Hepatocyte (in vitro differentiated cells): ENCODE data around the gene IGSF8. TPM values are rescaled to one million over a fixed set of nuclear protein-coding genes. Genes with fewer than 3 reads are reported as not detected.

Experiments used
- DNase-seq: peaks from one replicate; pipeline ENCODE4 v3.0.0-alpha.2; 2016; ENCODE audit warnings: low spot score
- H2AFZ ChIP-seq: fragments of 200-600 bp; sonication (generic); 2 replicates; pipeline ENCODE4 v1.6.0; 2016; ENCODE audit warnings: antibody characterized with exemption, mild to moderate bottlenecking
- H3K27ac ChIP-seq: fragments of 200-600 bp; sonication (generic); 2 replicates; pipeline ENCODE4 v1.5.1; 2016; ENCODE audit warnings: mild to moderate bottlenecking
- H3K27me3 ChIP-seq: fragments of 200-600 bp; sonication (generic); 2 replicates; pipeline ENCODE4 v1.6.1; 2016
- H3K36me3 ChIP-seq: fragments of 200-600 bp; sonication (generic); replicated peaks from 2 replicates; pipeline ENCODE4 v1.5.1; 2016; ENCODE audit warnings: low read depth; ENCODE audit not compliant: insufficient read depth
- H3K4me1 ChIP-seq: fragments of 200-600 bp; sonication (generic); 2 replicates; pipeline ENCODE4 v1.5.1; 2016; ENCODE audit warnings: mild to moderate bottlenecking, moderate library complexity; ENCODE audit not compliant: insufficient read depth
- H3K4me2 ChIP-seq: fragments of 200-600 bp; sonication (generic); 2 replicates; pipeline ENCODE4 v1.6.0; 2016
- H3K4me3 ChIP-seq: fragments of 200-600 bp; sonication (generic); 2 replicates; pipeline ENCODE4 v1.5.1; 2016; ENCODE audit warnings: mild to moderate bottlenecking
- H3K79me2 ChIP-seq: fragments of 200-600 bp; sonication (generic); 2 replicates; pipeline ENCODE4 v1.6.0; 2017; ENCODE audit warnings: mild to moderate bottlenecking
- H3K9me2 ChIP-seq: fragments of 200-600 bp; sonication (generic); replicated peaks from 2 replicates; pipeline ENCODE4 v1.6.0; 2017; ENCODE audit warnings: mild to moderate bottlenecking; ENCODE audit not compliant: insufficient read depth
- H3K9me3 ChIP-seq: fragments of 200-600 bp; sonication (generic); 2 replicates; pipeline ENCODE4 v1.5.1; 2016; ENCODE audit warnings: low read depth, mild to moderate bottlenecking
- H4K20me1 ChIP-seq: fragments of 200-600 bp; sonication (generic); 2 replicates; pipeline ENCODE4 v1.6.0; 2016; ENCODE audit warnings: mild to moderate bottlenecking; ENCODE audit not compliant: insufficient read depth, poor library complexity, severe bottlenecking
- EZH2 ChIP-seq: fragments of 200-600 bp; sonication (generic); IDR thresholded peaks from 2 replicates; pipeline ENCODE4 v1.6.1; 2016; ENCODE audit warnings: antibody characterized with exemption, mild to moderate bottlenecking, borderline replicate concordance
- EZH2phosphoT487 ChIP-seq: fragments of 200-600 bp; sonication (generic); IDR thresholded peaks from one replicate; pipeline ENCODE4 v1.6.1; 2018; ENCODE audit warnings: antibody characterized with exemption, mild to moderate bottlenecking, low read depth, moderate library complexity; ENCODE audit not compliant: unreplicated experiment, severe bottlenecking
- WGBS: methylation state at CpG from one replicate; pipeline ENCODE4 v1.1.6; 2016; ENCODE audit warnings: low lambda C conversion rate; ENCODE audit errors: missing lambda C conversion rate; 5-methylcytosine and 5-hydroxymethylcytosine counted together
- polyA plus RNA-seq: library from polyadenylated mRNA; unstranded; fragments of >200 nt; fragmentation: Nextera tagmentation; extraction: Ambion mirVana; gene quantifications from 2 replicates; pipeline ENCODE4 v1.2.1, GENCODE V29; 2016
- total RNA-seq: library from RNA; depleted of rRNA; stranded (reverse); fragments of >200 nt; gene quantifications from 2 replicates; pipeline ENCODE4 v1.2.3, GENCODE V29; 2014
- TF ChIP-seq, protein P1 (sequence below): fragments of 200-600 bp; sonication (generic); IDR thresholded peaks from 2 replicates; pipeline ENCODE4 v1.5.1; 2016; ENCODE audit warnings: antibody characterized with exemption, mild to moderate bottlenecking; ENCODE audit not compliant: poor library complexity

Gene IGSF8
- total and polyA plus RNA-seq, 2 experiments from 2014 or later: 36.8 to 54.1 TPM

DNA sequence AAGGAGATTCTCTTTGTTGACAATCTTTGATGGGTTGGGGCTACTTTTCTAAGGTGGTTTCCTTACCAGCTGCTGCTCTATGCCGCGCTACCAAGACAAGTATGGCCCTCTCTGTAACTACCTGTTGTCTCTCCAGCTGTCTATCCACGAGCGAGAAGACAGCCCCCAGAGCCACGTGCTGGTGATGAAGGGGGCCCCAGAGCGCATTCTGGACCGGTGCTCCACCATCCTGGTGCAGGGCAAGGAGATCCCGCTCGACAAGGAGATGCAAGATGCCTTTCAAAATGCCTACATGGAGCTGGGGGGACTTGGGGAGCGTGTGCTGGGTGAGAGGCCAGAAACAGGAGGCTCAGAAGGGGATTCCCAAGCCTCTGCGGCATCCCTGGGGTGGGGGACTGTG, 31.5 kb upstream of the IGSF8 start:
- TF ChIP-seq, protein P1, sequence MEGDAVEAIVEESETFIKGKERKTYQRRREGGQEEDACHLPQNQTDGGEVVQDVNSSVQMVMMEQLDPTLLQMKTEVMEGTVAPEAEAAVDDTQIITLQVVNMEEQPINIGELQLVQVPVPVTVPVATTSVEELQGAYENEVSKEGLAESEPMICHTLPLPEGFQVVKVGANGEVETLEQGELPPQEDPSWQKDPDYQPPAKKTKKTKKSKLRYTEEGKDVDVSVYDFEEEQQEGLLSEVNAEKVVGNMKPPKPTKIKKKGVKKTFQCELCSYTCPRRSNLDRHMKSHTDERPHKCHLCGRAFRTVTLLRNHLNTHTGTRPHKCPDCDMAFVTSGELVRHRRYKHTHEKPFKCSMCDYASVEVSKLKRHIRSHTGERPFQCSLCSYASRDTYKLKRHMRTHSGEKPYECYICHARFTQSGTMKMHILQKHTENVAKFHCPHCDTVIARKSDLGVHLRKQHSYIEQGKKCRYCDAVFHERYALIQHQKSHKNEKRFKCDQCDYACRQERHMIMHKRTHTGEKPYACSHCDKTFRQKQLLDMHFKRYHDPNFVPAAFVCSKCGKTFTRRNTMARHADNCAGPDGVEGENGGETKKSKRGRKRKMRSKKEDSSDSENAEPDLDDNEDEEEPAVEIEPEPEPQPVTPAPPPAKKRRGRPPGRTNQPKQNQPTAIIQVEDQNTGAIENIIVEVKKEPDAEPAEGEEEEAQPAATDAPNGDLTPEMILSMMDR: no peak
- TF ChIP-seq EZH2 (no peak), EZH2phosphoT487 (no peak)
- H3K4me2 ChIP-seq: no peak overlapping the region
- no peaks in the 10 kb centered on the region for H3K9me3 ChIP-seq
- H2AFZ ChIP-seq: no peak overlapping the region
- peaks cover 6% of the 10 kb centered on the region for H3K4me1 ChIP-seq
- no peaks in the 10 kb centered on the region for H4K20me1 ChIP-seq
- H3K36me3 ChIP-seq: no peaks in the 10 kb centered on the region
- no peaks in the 10 kb centered on the region for H3K79me2 ChIP-seq
- H3K9me2 ChIP-seq: no peaks in the 10 kb centered on the region
- no peak for DNase-seq
- WGBS: 94% methylated on average over 11 of the region's 11 CpGs
- no peaks in the 10 kb centered on the region for H3K27me3 ChIP-seq
- H3K4me3 ChIP-seq: no peak overlapping the region
- H3K27ac ChIP-seq: no peak overlapping the region

DNA sequence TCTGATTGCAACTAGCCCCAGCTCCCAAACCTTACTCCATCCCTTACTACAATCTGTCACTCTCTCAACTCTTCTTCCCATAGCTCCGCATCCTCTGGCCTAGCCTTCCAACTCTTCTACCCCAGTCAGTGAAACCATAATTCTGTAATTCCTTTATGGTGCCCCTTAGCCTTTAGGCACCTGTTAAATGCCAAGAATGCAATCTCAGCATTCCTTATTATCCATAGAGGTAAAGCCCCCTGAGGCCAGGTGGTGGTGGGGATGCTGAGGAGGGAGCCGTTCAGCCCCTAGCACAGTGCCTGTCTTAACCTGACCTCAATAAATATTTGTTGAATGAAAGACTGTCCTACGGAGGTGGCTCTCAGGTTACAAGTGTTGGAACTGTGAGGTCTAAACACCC, 31.1 kb upstream of the IGSF8 start:
- WGBS: 76% methylated on average over 3 of the region's 3 CpGs
- Histone ChIP-seq H3K27me3 (no peaks in the 10 kb centered on the region), H3K4me3 (no peak overlapping the region)

DNA sequence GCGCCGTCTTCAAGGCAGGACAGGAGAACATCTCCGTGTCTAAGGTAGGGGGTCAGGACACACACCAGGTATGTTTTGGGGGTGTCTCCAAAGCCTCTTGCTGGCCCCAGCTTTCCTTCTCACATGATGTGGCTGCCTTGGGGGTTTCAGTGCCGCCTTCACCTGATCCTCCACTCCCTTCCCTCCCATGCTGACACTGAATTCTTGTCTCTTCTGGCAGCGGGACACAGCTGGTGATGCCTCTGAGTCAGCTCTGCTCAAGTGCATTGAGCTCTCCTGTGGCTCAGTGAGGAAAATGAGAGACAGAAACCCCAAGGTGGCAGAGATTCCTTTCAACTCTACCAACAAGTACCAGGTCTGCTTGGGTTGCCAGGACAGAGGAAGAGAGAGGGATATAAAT, 30.6 kb upstream of the IGSF8 start:
- Histone ChIP-seq H3K9me2 (no peaks in the 10 kb centered on the region), H3K27me3 (no peaks in the 10 kb centered on the region), H3K79me2 (no peaks in the 10 kb centered on the region), H3K9me3 (no peaks in the 10 kb centered on the region), H4K20me1 (no peaks in the 10 kb centered on the region), H3K36me3 (no peaks in the 10 kb centered on the region), H3K27ac (no peak overlapping the region), H3K4me1 (peaks cover 8% of the 10 kb centered on the region), H3K4me3 (no peak overlapping the region), H3K4me2 (no peak overlapping the region), H2AFZ (no peak overlapping the region)
- no peak for DNase-seq
- TF ChIP-seq, protein P1: no peak
- no peak for TF ChIP-seq EZH2
- TF ChIP-seq EZH2phosphoT487: no peak
- WGBS: 85% methylated on average over 5 of the region's 5 CpGs

More for the DNA sequence above, 31.1 kb upstream of the IGSF8 start:
- DNase-seq: no peak
- no peak overlapping the region for H3K27ac ChIP-seq
- no peaks in the 10 kb centered on the region for H4K20me1 ChIP-seq
- peaks cover 8% of the 10 kb centered on the region for H3K4me1 ChIP-seq
- no peaks in the 10 kb centered on the region for H3K36me3 ChIP-seq
- H3K9me2 ChIP-seq: no peaks in the 10 kb centered on the region
- no peak for TF ChIP-seq EZH2
- TF ChIP-seq, protein P1: no peak
- no peak for TF ChIP-seq EZH2phosphoT487
- H3K4me2 ChIP-seq: no peak overlapping the region
- H3K79me2 ChIP-seq: no peaks in the 10 kb centered on the region
- H3K9me3 ChIP-seq: no peaks in the 10 kb centered on the region
- no peak overlapping the region for H2AFZ ChIP-seq

DNA sequence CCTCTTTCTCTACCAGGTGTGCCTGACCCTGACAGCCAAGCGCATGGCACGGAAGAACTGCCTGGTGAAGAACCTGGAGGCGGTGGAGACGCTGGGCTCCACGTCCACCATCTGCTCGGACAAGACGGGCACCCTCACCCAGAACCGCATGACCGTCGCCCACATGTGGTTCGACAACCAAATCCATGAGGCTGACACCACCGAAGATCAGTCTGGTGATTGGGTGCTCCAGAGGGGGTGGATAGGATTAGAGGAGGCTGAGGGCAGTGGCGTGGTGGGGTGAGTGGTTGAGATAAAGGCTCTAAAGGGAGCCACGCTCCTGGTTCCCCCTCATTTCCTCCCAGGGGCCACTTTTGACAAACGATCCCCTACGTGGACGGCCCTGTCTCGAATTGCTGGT, 30.2 kb upstream of the IGSF8 start:
- 93% methylated on average over 18 of the region's 18 CpGs for WGBS
- no peaks in the 10 kb centered on the region for H4K20me1 ChIP-seq
- no peaks in the 10 kb centered on the region for H3K36me3 ChIP-seq
- H3K4me3 ChIP-seq: no peak overlapping the region
- TF ChIP-seq EZH2phosphoT487 (no peak), EZH2 (no peak)
- TF ChIP-seq, protein P1: no peak
- H3K79me2 ChIP-seq: no peaks in the 10 kb centered on the region
- no peaks in the 10 kb centered on the region for H3K27me3 ChIP-seq
- H3K27ac ChIP-seq: peak overlapping the region; percentile 58
- H2AFZ ChIP-seq: no peak overlapping the region
- DNase-seq: no peak
- no peaks in the 10 kb centered on the region for H3K9me2 ChIP-seq
- peaks cover 8% of the 10 kb centered on the region for H3K4me1 ChIP-seq
- no peaks in the 10 kb centered on the region for H3K9me3 ChIP-seq
- H3K4me2 ChIP-seq: no peak overlapping the region
